ENCODE results near the gene ZNF398.

- TF ChIP-seq GATA2 (IDR thresholded peaks at IDR 0.05; ENCODE audit: low read depth, low read length) (no peak), GATA3 (IDR thresholded peaks at IDR 0.05; ENCODE audit: low read depth, low read length) (no peak)
These were observed 82.3 kb downstream of the ZNF398 start for GRCh38 chr7:149229526-149229925.
